Measurements from ENCODE around the gene WDR12. TPM values are rescaled to one million over a fixed set of nuclear protein-coding genes. Genes with fewer than 3 reads are reported as not detected.

Gene WDR12
- total and polyA plus RNA-seq, 2 of the 13 experiments (the other 11 are each of a cell fraction or from before 2014, with no cell fraction given): 94.4 to 216 TPM

DNA sequence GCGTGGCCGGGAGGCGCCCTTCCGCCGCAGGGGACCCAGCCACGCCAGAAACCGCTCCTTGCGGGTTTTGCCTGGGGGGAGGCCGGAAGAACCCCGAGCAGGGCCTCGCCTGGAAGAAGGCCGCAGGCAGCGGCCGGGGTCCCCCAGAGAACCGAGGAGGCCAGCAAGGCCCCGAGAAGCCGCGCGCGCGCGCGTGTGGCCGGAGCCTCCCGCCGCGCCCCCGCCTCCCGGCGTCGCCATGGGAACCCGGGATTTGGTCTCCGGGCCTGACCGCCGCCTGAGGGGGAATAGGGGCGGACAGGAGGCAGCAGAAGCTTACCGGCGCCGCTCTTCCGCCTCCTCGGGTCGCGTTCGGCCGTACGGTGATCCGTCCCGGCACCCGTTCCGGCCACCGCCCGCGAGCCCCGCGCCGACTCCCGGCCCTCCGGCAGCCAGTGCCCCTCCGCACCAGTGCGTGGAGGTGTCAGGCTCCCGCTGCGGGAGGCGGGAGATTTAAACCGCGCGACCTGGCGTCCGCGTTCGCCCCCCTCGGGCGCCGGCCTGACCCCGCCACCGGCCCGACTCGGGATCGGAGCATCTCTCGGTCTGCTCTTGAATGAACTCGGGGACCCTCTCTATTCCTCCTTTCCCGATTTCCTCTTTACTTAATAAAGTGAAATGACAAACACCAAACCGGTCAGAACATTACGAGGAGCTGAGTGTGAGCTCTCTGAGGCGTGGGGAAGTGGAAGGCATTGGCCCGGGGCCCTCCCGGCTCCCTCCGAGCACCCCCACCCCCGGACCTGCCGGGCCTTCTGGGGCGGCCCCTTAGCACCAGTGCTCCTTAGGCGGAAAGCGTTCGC is 40.0 kb downstream of the WDR12 start, which contains the start of gene ICA1L (continued):
- TF ChIP-seq, protein P1, sequence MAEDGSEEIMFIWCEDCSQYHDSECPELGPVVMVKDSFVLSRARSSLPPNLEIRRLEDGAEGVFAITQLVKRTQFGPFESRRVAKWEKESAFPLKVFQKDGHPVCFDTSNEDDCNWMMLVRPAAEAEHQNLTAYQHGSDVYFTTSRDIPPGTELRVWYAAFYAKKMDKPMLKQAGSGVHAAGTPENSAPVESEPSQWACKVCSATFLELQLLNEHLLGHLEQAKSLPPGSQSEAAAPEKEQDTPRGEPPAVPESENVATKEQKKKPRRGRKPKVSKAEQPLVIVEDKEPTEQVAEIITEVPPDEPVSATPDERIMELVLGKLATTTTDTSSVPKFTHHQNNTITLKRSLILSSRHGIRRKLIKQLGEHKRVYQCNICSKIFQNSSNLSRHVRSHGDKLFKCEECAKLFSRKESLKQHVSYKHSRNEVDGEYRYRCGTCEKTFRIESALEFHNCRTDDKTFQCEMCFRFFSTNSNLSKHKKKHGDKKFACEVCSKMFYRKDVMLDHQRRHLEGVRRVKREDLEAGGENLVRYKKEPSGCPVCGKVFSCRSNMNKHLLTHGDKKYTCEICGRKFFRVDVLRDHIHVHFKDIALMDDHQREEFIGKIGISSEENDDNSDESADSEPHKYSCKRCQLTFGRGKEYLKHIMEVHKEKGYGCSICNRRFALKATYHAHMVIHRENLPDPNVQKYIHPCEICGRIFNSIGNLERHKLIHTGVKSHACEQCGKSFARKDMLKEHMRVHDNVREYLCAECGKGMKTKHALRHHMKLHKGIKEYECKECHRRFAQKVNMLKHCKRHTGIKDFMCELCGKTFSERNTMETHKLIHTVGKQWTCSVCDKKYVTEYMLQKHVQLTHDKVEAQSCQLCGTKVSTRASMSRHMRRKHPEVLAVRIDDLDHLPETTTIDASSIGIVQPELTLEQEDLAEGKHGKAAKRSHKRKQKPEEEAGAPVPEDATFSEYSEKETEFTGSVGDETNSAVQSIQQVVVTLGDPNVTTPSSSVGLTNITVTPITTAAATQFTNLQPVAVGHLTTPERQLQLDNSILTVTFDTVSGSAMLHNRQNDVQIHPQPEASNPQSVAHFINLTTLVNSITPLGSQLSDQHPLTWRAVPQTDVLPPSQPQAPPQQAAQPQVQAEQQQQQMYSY (CRISPR knock-in tag; IDR thresholded peaks at IDR 0.05): peak; percentile 80
- TF ChIP-seq TCF12 (IDR thresholded peaks at IDR 0.05): no peak
- peak; percentile 85 for TF ChIP-seq TCF12 (CRISPR knock-in tag; IDR thresholded peaks at IDR 0.05)
- no peak for TF ChIP-seq MEIS2 (CRISPR knock-in tag; IDR thresholded peaks at IDR 0.05)
- 0 out of 2 replicates have a peak, but pooled peaks have one; percentile 53 for TF ChIP-seq MAZ (IDR thresholded peaks at IDR 0.05; ENCODE audit: borderline replicate concordance, low read depth, low read length)
- TF ChIP-seq MAZ (CRISPR knock-in tag; IDR thresholded peaks at IDR 0.05; ENCODE audit: low read depth): peak; percentile 56; the same call in 1 of the 2 replicates
- no peak for TF ChIP-seq SP5 (CRISPR knock-in tag; IDR thresholded peaks at IDR 0.05; ENCODE audit: borderline replicate concordance, low read depth)
- 0 out of 2 replicates have a peak, but pooled peaks have one; percentile 80 for TF ChIP-seq ZNF547 (CRISPR knock-in tag; IDR thresholded peaks at IDR 0.05)
- TF ChIP-seq, protein P2, sequence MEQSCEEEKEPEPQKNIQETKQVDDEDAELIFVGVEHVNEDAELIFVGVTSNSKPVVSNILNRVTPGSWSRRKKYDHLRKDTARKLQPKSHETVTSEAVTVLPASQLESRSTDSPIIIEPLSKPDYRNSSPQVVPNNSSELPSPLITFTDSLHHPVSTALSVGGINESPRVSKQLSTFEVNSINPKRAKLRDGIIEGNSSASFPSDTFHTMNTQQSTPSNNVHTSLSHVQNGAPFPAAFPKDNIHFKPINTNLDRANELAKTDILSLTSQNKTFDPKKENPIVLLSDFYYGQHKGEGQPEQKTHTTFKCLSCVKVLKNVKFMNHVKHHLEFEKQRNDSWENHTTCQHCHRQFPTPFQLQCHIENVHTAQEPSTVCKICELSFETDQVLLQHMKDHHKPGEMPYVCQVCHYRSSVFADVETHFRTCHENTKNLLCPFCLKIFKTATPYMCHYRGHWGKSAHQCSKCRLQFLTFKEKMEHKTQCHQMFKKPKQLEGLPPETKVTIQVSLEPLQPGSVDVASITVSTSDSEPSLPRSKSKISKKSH (CRISPR knock-in tag; IDR thresholded peaks at IDR 0.05; ENCODE audit: borderline replicate concordance): no peak
- 0 out of 2 replicates have a peak, but pooled peaks have one; percentile 64 for TF ChIP-seq TEAD2 (CRISPR knock-in tag; IDR thresholded peaks at IDR 0.05)
- no peak for TF ChIP-seq MATR3 (CRISPR knock-in tag; IDR thresholded peaks at IDR 0.05)
- TF ChIP-seq KAT7 (CRISPR knock-in tag; IDR thresholded peaks at IDR 0.05; ENCODE audit: borderline replicate concordance): 0 out of 2 replicates have a peak, but pooled peaks have one; percentile 41
- no peak for TF ChIP-seq HMG20A (CRISPR knock-in tag; IDR thresholded peaks at IDR 0.05; ENCODE audit: borderline replicate concordance)
- TF ChIP-seq ZNF598 (CRISPR knock-in tag; IDR thresholded peaks at IDR 0.05; ENCODE audit: borderline replicate concordance): peak; percentile 43; the same call in 1 of the 2 replicates
- no peak for TF ChIP-seq SOX13 (IDR thresholded peaks at IDR 0.05)
- TF ChIP-seq SOX13 (CRISPR knock-in tag; conservative IDR thresholded peaks at IDR 0.05 in 1 of 2, IDR thresholded peaks at IDR 0.05 in 1 of 2): 0 out of 4 replicates have a peak, but pooled peaks of 1 of the 2 experiments have one; percentile 14
- TF ChIP-seq ZSCAN12 (CRISPR knock-in tag; IDR thresholded peaks at IDR 0.05): 0 out of 2 replicates have a peak, but pooled peaks have one; percentile 57
- 0 out of 2 replicates have a peak, but pooled peaks have one; percentile 80 for TF ChIP-seq U2AF2 (IDR thresholded peaks at IDR 0.05; ENCODE audit: low read depth, low read length)
- TF ChIP-seq HDAC6 (IDR thresholded peaks at IDR 0.05; ENCODE audit: low read depth, low read length): no peak
- no peak for TF ChIP-seq ZNF260 (CRISPR knock-in tag; IDR thresholded peaks at IDR 0.05; ENCODE audit: borderline replicate concordance, low read depth)
- TF ChIP-seq RAD21 (CRISPR knock-in tag; IDR thresholded peaks at IDR 0.05): peak; percentile 28
- peak; percentile 25; the same call in 1 of the 2 replicates for TF ChIP-seq ARNTL (CRISPR knock-in tag; IDR thresholded peaks at IDR 0.05)
- TF ChIP-seq, protein P3, sequence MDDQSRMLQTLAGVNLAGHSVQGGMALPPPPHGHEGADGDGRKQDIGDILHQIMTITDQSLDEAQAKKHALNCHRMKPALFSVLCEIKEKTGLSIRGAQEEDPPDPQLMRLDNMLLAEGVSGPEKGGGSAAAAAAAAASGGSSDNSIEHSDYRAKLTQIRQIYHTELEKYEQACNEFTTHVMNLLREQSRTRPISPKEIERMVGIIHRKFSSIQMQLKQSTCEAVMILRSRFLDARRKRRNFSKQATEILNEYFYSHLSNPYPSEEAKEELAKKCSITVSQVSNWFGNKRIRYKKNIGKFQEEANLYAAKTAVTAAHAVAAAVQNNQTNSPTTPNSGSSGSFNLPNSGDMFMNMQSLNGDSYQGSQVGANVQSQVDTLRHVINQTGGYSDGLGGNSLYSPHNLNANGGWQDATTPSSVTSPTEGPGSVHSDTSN (CRISPR knock-in tag; IDR thresholded peaks at IDR 0.05; ENCODE audit: borderline replicate concordance): 0 out of 2 replicates have a peak, but pooled peaks have one; percentile 42
